Testis (tissue), 3 donors: ENCODE data around the gene PDE6A. TPM values are rescaled to one million over a fixed set of nuclear protein-coding genes. Genes with fewer than 3 reads are reported as not detected.

Source experiments
- DNase-seq: peaks from one replicate; pipeline ENCODE4 v3.0.0-alpha.2; 2019
- H3K27ac ChIP-seq, 2 donors: fragments of 200-600 bp; sonication (generic); one replicate each; pipeline ENCODE4 v1.5.1; 2019
- H3K27me3 ChIP-seq: fragments of 200-600 bp; sonication (generic); one replicate; pipeline ENCODE4 v1.5.1; 2019
- H3K36me3 ChIP-seq: fragments of 200-600 bp; sonication (generic); one replicate; pipeline ENCODE4 v1.5.1; 2017; ENCODE audit warnings: low read depth; ENCODE audit errors: missing control alignments
- H3K4me1 ChIP-seq: fragments of 200-600 bp; sonication (generic); one replicate; pipeline ENCODE4 v1.5.1; 2019
- H3K4me3 ChIP-seq, 2 donors: fragments of 200-600 bp; sonication (generic); one replicate each; pipeline ENCODE4 v1.5.1; 2017 to 2019
- H3K9me3 ChIP-seq: fragments of 200-600 bp; sonication (generic); one replicate; pipeline ENCODE4 v1.5.1; 2017
- CTCF ChIP-seq, 3 experiments: fragments of 450-650 bp in 2 of 3; fragments of 200-600 bp in 1 of 3; sonication (generic) in 1 of 3; IDR thresholded peaks; one replicate each; pipeline ENCODE4 v1.5.1; 2016 to 2019; ENCODE audit warnings: antibody characterized with exemption in 3 of 3, mild to moderate bottlenecking in 2 of 3, moderate library complexity in 1 of 3
- POLR2A ChIP-seq: fragments of 450-650 bp; IDR thresholded peaks from one replicate; pipeline ENCODE4 v1.6.1; 2017; ENCODE audit warnings: antibody characterized with exemption, mild to moderate bottlenecking, moderate library complexity
- WGBS, 2 donors: methylation state at CpG; one replicate each; pipeline ENCODE4 v1.1.5; 2018; 5-methylcytosine and 5-hydroxymethylcytosine counted together
- intact Hi-C: fragments of 100-400 bp; cut with DNase I; formaldehyde crosslinking; loops from one replicate; pipeline ENCODE4 v1.15.1; 2023; ENCODE audit warnings: low total_unique reads
- polyA plus RNA-seq: library from polyadenylated mRNA; stranded (reverse); fragments of 350-450 nt; fragmentation: Illumina TruSeq; extraction: RNeasy Lipid Tissue Mini Kit (QIAGEN cat#74804); gene quantifications from one replicate; pipeline ENCODE4 v1.2.3, GENCODE V29; 2014; ENCODE audit warnings: low read depth, low replicate concordance; ENCODE audit not compliant: insufficient read depth
- total RNA-seq, 2 donors: library from RNA; depleted of rRNA; stranded (reverse); fragments of >200 nt; gene quantifications; one replicate each; pipeline ENCODE4 v1.2.3, GENCODE V29; 2016

PDE6A gene
- total and polyA plus RNA-seq, 3 donors from 2014 or later = 2.9 to 4.6 (median 3.2) TPM

- DNase-seq = no peak
- Histone ChIP-seq H3K4me1 (no peaks in the 10 kb centered on the region), H3K36me3 (no peaks in the 10 kb centered on the region), H3K9me3 (no peaks in the 10 kb centered on the region), H3K27me3 (no peaks in the 10 kb centered on the region), H3K4me3 (no peak overlapping the region), H3K27ac (no peak overlapping the region)
- TF ChIP-seq CTCF (IDR thresholded peaks at IDR 0.05) = no peak
- intact Hi-C loops = loop anchor here (10.0 kb wide), 1 partner anchor 158 kb away; no protein-coding TSS in a partner anchor
- 87 to 95% methylated on average over 10 to 18 of the region's 18 CpGs for WGBS, 2 donors
Observed at GRCh38 chr5:149836451-149837139, 108.0 kb downstream of the PDE6A start.

- H3K4me1 ChIP-seq = no peaks in the 10 kb centered on the region
- no peak overlapping the region for H3K27ac ChIP-seq
- no peaks in the 10 kb centered on the region for H3K27me3 ChIP-seq
- DNase-seq = peak; percentile 90
- H3K4me3 ChIP-seq = no peak overlapping the region
- 53 to 65% methylated on average over 5 of the region's 5 CpGs for WGBS, 2 donors
- H3K9me3 ChIP-seq = no peaks in the 10 kb centered on the region
- no peak for TF ChIP-seq POLR2A
- TF ChIP-seq CTCF (IDR thresholded peaks at IDR 0.05) = peak; percentile 49 to 74 (median 58)
- intact Hi-C loops = loop anchor here (10.0 kb wide), 1 partner anchor 160 kb away; no protein-coding TSS in a partner anchor
- H3K36me3 ChIP-seq = no peaks in the 10 kb centered on the region
Observed at GRCh38 chr5:149834246-149834855, 110.2 kb downstream of the PDE6A start.

- H3K36me3 ChIP-seq = no peaks in the 10 kb centered on the region
- H3K27me3 ChIP-seq = no peaks in the 10 kb centered on the region
- H3K4me1 ChIP-seq = no peaks in the 10 kb centered on the region
- 87 to 88% methylated on average over 17 to 30 of the region's 30 CpGs for WGBS, 2 donors
- no peak for DNase-seq
- no peak overlapping the region for H3K27ac ChIP-seq
- H3K9me3 ChIP-seq = no peaks in the 10 kb centered on the region
- TF ChIP-seq POLR2A (no peak), CTCF (IDR thresholded peaks at IDR 0.05) (no peak)
- no peak overlapping the region for H3K4me3 ChIP-seq
- intact Hi-C loops = loop anchor here (10.0 kb wide), 1 partner anchor 162 kb away; no protein-coding TSS in a partner anchor
Observed at GRCh38 chr5:149833116-149833827, 111.3 kb downstream of the PDE6A start.

GRCh38 chr5:149832636-149833035 is 112.0 kb downstream of the PDE6A start:
- Histone ChIP-seq H3K27ac (no peak overlapping the region), H3K4me3 (no peak overlapping the region), H3K36me3 (no peaks in the 10 kb centered on the region), H3K27me3 (no peaks in the 10 kb centered on the region), H3K4me1 (no peaks in the 10 kb centered on the region), H3K9me3 (no peaks in the 10 kb centered on the region)
- WGBS, 2 donors = 90 to 96% methylated on average over 6 to 12 of the region's 12 CpGs
- no peak for TF ChIP-seq POLR2A
- TF ChIP-seq CTCF (IDR thresholded peaks at IDR 0.05) = no peak
- intact Hi-C loops = loop anchor here (10.0 kb wide), 1 partner anchor 162 kb away; no protein-coding TSS in a partner anchor
- no peak for DNase-seq
